Measurements from ENCODE around the gene CTSH. TPM values are rescaled to one million over a fixed set of nuclear protein-coding genes. Genes with fewer than 3 reads are reported as not detected.

The CTSH gene
- total RNA-seq, 4 donors from 2014 or later = 72.9 to 280 (median 111) TPM

GRCh38 chr15:78977091-78977571, 32.3 kb upstream of the CTSH start:
- H3K4me1 ChIP-seq = no peaks in the 10 kb centered on the region
- H3K36me3 ChIP-seq = no peaks in the 10 kb centered on the region
- no peak for DNase-seq
- no peaks in the 10 kb centered on the region for H3K27me3 ChIP-seq
- intact Hi-C loops (cut with DNase I; ENCODE audit: low total_unique reads) = no loop called here
- H3K27ac ChIP-seq = no peak overlapping the region
- no peak for TF ChIP-seq POLR2A (IDR thresholded peaks at IDR 0.05)
- TF ChIP-seq CTCF (IDR thresholded peaks at IDR 0.05) = no peak
- no peak overlapping the region for H3K4me3 ChIP-seq
- H3K9me3 ChIP-seq = no peaks in the 10 kb centered on the region

- DNase-seq = no peak
- no peak overlapping the region for H3K4me3 ChIP-seq
- intact Hi-C loops (cut with DNase I; ENCODE audit: low total_unique reads) = no loop called here
- TF ChIP-seq POLR2A (IDR thresholded peaks at IDR 0.05) = no peak
- TF ChIP-seq CTCF (IDR thresholded peaks at IDR 0.05) = no peak
- no peaks in the 10 kb centered on the region for H3K9me3 ChIP-seq
- H3K36me3 ChIP-seq = no peaks in the 10 kb centered on the region
- no peaks in the 10 kb centered on the region for H3K4me1 ChIP-seq
- H3K27me3 ChIP-seq = no peaks in the 10 kb centered on the region
- H3K27ac ChIP-seq = no peak overlapping the region
Observed at GRCh38 chr15:78976691-78977090, 31.8 kb upstream of the CTSH start.

GRCh38 chr15:78974272-78974918, 29.5 kb upstream of the CTSH start:
- Histone ChIP-seq H3K27me3 (no peaks in the 10 kb centered on the region), H3K4me1 (no peaks in the 10 kb centered on the region), H3K4me3 (no peak overlapping the region), H3K36me3 (no peaks in the 10 kb centered on the region), H3K27ac (no peak overlapping the region), H3K9me3 (no peaks in the 10 kb centered on the region)
- intact Hi-C loops (cut with DNase I; ENCODE audit: low total_unique reads) = no loop called here
- DNase-seq = no peak
- TF ChIP-seq POLR2A (IDR thresholded peaks at IDR 0.05) = no peak
- no peak for TF ChIP-seq CTCF (IDR thresholded peaks at IDR 0.05)

GRCh38 chr15:78969687-78970349, 25.0 kb upstream of the CTSH start:
- intact Hi-C loops (cut with DNase I; ENCODE audit: low total_unique reads) = no loop called here
- H3K27me3 ChIP-seq = no peaks in the 10 kb centered on the region
- no peak overlapping the region for H3K4me3 ChIP-seq
- H3K27ac ChIP-seq = no peak overlapping the region
- no peak for DNase-seq
- H3K4me1 ChIP-seq = no peaks in the 10 kb centered on the region
- no peak for TF ChIP-seq POLR2A (IDR thresholded peaks at IDR 0.05)
- no peak for TF ChIP-seq CTCF (IDR thresholded peaks at IDR 0.05)
- H3K9me3 ChIP-seq = no peaks in the 10 kb centered on the region
- H3K36me3 ChIP-seq = no peaks in the 10 kb centered on the region

GRCh38 chr15:78968539-78969271, 23.9 kb upstream of the CTSH start:
- Histone ChIP-seq H3K27me3 (no peaks in the 10 kb centered on the region), H3K27ac (no peak overlapping the region), H3K4me3 (no peak overlapping the region), H3K9me3 (no peaks in the 10 kb centered on the region), H3K4me1 (no peaks in the 10 kb centered on the region), H3K36me3 (no peaks in the 10 kb centered on the region)
- no peak for DNase-seq
- TF ChIP-seq POLR2A (IDR thresholded peaks at IDR 0.05) (no peak), CTCF (IDR thresholded peaks at IDR 0.05) (no peak)
- intact Hi-C loops (cut with DNase I; ENCODE audit: low total_unique reads) = no loop called here
